GM19452 (cell line): Measurements from ENCODE around the gene TNFAIP8L3.
"Not testable (repeated sequence)": the region's sequence is repeated elsewhere in the genome, so short reads cannot be mapped to it uniquely, and the experiment has no call there.

Source experiments
- ATAC-seq: cut with Tn5 transposase; IDR thresholded peaks from one replicate; pipeline ENCODE4 v1.9.1; 2021; ENCODE audit not compliant: unreplicated experiment

The TNFAIP8L3 gene

GRCh38 chr15:51094606-51095569, at the start of gene TNFAIP8L3:
Gene TNFAIP8L3, minus strand, starts transcription at chr15:51094906. Its CDS starts 311 bp downstream, at chr15:51094595.
- no peak for ATAC-seq

GRCh38 chr15:51144021-51144532, 49.4 kb upstream of the TNFAIP8L3 start:
- no peak for ATAC-seq

- ATAC-seq, result not testable (repeated sequence)
Observed at GRCh38 chr15:51140347-51140746, 45.6 kb upstream of the TNFAIP8L3 start.

- no peak for ATAC-seq
Observed at GRCh38 chr15:51139091-51139490, 44.4 kb upstream of the TNFAIP8L3 start.

- no peak for ATAC-seq
Observed at GRCh38 chr15:51137880-51138430, 43.2 kb upstream of the TNFAIP8L3 start.

- ATAC-seq, result no peak
Observed at GRCh38 chr15:51137024-51137423, 42.3 kb upstream of the TNFAIP8L3 start.

- ATAC-seq, result no peak
Observed at GRCh38 chr15:51135276-51135675, 40.6 kb upstream of the TNFAIP8L3 start.

GRCh38 chr15:51134416-51135199, 39.9 kb upstream of the TNFAIP8L3 start:
- ATAC-seq, result no peak

- no peak for ATAC-seq
Observed at GRCh38 chr15:51133140-51133765, 38.5 kb upstream of the TNFAIP8L3 start.

- ATAC-seq, result no peak
Observed at GRCh38 chr15:51132384-51133139, 37.9 kb upstream of the TNFAIP8L3 start.

- no peak for ATAC-seq
Observed at GRCh38 chr15:51131596-51132290, 37.0 kb upstream of the TNFAIP8L3 start.

- no peak for ATAC-seq
Observed at GRCh38 chr15:51130344-51130743, 35.6 kb upstream of the TNFAIP8L3 start.

- no peak for ATAC-seq
Observed at GRCh38 chr15:51129535-51130188, 35.0 kb upstream of the TNFAIP8L3 start.

- no peak for ATAC-seq
Observed at GRCh38 chr15:51128701-51129100, 34.0 kb upstream of the TNFAIP8L3 start.

GRCh38 chr15:51126842-51127241, 32.1 kb upstream of the TNFAIP8L3 start:
- ATAC-seq, result no peak

GRCh38 chr15:51123002-51123401, 28.3 kb upstream of the TNFAIP8L3 start:
- not testable (repeated sequence) for ATAC-seq

GRCh38 chr15:51121631-51122225, 27.0 kb upstream of the TNFAIP8L3 start:
- no peak for ATAC-seq

- no peak for ATAC-seq
Observed at GRCh38 chr15:51121118-51121517, 26.4 kb upstream of the TNFAIP8L3 start.

GRCh38 chr15:51119120-51119519, 24.4 kb upstream of the TNFAIP8L3 start:
- no peak for ATAC-seq
